NCI-H2107 treated with DMSO at 0.1 percent for 48 hours (cell line): ENCODE results near the gene ZFP1.
"Not testable (repeated sequence)": the region's sequence is repeated elsewhere in the genome, so short reads cannot be mapped to it uniquely, and the experiment has no call there.

Source experiments
- DNase-seq: peaks from one replicate; lab custom pipeline; 2025; ENCODE audit not compliant: unreplicated experiment; lab: John Stamatoyannopoulos, UW

ZFP1 gene

DNA sequence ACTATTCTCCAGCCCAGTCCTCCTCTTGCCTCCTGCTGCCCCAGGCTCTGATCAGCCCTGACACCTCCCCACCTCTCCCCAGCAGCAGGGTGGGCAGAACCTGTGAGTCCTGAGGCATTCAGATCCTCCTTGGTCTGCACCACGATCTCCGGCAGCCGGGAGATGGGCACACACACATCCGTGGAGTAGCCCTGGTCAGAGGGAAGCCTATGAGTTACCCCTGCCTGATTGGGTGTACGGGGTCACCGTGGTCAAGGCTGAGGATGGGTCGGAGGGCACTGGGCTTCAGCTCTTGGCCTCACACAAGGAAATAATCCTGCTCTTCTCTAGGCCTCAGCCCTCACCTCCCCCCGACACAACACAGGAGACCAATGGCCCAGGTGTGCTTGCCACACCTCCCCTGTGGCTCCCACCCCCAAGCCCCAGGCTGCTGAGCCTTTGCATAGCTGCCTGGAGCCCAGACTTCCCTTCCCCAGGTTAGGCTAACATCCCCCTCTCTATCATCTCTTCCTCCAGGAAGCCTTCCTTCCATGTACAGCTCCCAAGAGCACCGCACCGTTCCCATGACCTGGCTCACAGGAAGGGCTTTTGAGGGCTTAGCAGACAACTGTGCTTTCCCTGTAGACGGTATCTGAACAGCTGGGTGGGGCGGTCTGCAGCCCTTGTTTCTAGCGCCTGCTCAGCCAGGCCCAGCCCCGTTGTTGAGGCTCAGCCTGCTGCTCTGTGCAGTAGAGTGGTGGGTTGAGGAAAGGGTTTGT lies 35.4 kb upstream of the ZFP1 start:
- no peak for DNase-seq

DNA sequence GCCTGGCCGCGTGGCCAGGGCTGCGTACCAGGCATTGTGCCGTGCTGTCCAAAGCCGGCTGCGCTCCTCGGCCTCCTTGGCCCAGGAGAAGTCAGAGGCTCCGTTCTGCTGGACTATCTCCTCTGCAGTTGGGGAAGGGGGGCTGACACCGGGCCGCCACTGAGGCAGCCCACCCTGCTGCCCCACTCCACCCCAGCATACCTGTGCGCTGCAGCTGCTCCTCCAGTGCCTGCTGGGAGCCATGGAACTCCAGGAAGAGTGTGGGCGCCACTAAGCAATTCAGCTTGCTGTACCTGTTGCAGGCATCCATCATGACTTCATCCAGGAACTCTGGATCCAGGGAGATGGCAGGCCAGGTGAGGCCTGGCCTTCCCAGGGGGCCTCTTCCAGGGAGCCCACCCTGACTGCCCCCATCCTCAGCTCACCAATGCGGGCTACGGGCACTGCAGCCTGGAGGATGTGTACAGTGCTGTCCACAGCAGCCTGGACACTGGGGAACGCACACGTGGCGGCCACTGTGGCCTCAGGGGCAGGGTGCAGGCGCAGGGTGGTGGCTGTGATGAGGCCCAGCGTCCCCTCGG lies 34.7 kb upstream of the ZFP1 start:
- no peak for DNase-seq

DNA sequence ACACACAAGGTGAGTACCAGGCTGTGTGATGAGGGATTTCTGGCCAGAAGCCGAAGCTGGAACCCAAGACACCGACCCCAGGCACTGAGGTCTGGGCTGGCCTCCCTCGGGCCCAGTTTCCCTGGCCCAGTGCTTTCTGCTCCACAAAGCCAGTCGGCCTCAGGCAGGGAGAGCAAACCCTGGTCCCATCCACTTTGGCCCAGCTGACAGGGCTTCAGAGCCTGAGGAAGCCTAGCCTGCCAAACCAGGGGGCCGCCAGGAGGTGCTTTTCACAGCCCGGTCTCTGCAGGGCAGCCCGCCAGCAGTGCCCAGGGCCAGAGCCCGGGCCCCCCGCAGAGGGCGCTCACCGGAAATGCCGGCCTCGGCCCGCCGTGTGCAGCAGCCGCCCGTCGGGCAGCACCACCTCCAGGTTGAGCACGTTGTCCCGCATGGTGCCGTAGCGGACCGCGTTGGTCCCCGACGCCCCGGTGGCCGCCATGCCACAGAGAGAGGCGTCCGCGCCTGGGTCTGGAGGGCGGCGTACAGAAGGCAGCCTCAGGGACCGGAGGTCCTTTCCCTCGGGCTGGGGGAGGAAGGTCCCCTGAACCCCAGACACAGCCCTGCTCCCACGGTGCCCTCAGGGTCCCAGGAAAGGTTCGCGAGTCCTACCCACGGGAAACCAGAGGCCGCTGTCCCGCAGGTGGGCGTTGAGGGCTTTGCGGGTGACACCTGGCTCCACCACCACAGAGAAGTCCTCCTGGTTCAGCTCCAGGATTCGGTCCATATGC lies 34.0 kb upstream of the ZFP1 start:
- DNase-seq: no peak

DNA sequence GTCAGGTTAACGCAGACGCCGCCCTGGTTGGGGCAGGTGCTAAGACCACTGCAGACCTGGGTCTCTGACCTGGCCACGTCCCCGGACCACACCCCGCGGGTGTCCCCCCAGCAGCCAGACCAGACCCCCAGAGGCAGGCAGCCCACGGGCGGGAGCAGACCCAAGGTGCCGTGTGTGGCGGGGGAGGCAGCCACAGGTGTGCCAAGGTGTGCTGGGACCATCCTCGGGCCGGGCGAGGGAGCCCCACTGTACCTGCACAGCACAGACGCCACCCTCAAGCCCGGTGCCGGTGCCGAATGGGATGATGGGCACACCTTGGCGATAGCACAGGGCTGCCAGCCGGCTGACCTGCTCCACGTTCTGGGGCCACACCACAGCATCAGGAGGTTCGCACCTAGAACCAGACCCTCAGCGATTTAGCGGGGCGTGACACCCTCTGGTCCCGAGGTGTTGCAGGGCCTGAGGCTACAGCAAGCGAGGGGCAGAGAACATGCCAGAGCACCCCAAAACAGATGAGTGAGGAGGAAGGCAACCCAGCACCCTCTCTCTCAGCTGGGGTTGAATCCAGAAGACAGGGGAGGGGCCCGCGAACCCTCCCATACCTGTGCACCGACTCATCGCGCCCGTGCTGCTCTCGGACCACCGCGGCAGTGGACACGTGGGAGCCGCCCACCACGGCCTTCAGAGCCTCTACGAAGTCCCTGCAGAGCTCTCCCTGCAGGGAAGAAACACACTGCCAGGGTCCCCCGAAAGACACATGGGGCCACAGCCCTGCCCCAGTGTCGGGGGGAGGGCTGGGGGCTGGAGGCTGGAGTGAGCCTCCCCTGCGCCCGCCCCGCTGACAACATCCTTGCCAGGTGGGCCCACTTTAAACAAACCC lies 33.1 kb upstream of the ZFP1 start:
- DNase-seq: no peak

DNA sequence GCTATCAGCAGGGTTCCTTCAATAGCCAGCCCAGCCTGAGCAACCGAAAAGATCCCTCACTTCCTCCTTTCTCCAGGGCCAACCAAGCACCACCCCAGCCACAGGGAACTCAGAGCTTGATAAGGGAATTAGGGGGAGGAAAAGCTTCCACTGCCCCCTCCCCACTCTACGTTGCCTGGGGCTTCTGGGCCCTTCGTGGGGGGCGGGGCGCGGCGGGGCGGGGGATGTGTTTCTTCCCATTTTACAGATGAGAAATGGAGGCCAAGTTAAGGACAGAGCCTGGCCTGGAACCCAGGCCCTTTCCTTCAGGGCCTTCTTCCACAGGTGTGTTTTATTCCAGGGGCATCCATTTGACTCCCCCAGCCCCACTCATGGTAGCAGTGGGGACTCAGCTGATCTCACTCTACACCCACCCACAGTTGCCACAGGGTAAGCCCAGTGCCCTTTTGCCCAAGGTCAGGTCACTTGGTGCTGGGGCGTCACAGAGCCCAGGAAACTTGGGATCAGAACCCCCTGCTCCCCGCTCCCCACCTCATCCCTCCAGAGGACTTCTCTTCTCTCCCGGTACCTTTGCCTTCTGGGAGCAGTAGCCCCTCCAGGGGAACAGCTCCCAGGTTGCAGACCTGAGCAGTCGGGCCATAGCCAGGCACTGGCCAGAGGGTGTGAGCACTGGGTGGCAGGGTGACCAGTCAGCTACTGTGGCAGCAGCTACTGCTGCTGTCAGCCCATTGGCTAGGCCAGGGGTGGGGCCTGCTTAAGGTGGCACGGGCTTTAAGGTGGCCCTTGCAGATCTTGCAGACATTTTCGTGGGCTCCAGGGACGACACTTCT lies 32.0 kb upstream of the ZFP1 start, which contains the start of gene LDHD:
Gene LDHD (minus strand): TSS at position 700 of the 830 bp plus-strand sequence. CDS start 60 bp downstream, at position 640.
- no peak for DNase-seq

DNA sequence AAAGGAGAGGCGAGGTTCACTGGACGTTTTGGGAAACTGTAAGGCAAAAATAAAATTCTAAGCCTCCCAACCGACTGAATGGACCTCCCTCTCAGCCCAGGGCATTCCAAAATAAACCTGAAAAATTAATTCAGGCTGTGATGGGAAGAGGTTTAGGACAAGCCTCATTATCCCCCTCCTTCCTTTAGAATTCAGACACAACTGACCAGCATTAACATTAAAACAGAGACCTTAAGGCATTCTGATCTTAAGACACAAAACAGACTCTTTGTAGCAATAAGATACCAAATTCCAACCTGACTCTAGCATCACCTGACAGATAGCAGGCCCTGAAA lies 31.4 kb upstream of the ZFP1 start:
- no peak for DNase-seq

DNA sequence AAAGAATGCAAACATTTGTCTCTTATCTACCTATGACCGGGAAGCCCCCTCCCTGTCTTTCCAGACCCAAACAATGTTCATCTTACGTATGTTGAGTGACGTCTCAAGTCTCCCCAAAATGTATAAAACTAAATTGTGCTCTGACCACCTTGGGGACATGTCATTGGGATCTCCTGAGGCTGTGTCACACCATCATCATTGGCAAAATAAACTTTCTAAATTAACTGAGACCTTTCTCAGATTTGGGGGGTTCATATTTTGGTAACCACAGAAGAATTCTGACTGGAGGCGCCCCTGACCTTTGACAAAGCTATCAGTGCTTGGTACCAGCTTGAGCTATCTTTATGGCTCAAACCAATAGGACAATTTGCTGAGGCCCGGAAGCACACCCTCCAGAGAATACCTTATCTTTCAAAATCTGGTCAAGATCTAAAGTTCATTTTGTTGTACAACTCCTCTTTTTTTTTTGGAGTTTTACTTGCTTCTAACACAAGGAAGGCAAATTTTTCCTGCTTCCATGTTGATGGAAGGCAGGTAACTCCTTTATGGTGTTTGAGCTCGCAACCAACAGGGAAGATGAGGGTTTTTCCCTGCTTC lies 29.3 kb upstream of the ZFP1 start:
- no peak for DNase-seq

DNA sequence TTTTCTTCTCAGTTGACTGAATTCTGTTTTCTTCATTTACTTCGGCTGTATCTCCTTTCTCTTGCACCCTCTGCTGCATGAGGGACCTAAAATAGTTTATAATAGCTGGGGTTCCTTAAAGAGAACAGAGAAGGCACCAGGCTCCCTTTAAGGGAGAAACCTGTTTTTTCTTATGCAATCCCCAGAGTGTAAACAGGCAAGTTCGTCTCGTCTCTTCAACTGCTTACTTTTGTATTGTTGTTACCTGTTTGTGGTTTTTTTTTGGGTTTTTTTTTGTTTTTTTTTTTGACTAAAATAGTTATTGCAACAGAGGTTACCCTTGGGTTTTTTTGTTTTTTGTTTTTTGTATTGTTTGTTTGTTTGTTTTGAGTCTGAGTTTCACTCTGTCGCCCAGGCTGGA lies 28.1 kb upstream of the ZFP1 start:
- DNase-seq: no peak

DNA sequence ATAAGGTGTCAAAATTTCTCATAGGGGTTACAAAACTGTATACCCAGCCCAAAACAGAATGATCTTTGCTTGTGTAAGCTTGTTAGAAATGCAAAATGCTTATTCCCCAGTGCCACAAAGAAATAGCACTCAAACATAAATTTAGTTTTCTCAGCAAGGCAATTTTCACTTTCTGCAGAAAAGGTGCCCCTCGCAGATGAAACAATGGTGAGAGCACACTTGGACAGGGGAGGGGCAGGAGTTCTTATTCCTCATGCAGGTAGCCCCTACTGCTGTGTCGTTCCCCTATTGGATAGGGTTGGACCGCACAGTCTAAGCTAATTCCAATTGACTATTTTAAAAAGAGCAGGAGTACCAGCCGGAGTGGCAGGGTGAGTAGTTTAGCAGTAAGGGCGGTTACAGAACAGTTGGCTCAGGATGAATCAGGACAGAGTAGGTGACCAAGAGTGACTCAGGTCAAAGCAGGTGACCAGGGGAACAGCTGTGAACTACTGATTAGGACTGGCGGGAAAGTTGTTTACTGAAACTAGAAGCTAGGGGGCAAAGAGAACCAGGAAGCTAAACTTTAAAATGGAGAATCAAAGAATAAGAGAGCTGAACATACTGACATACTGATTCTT lies 26.3 kb upstream of the ZFP1 start:
- DNase-seq: no peak

DNA sequence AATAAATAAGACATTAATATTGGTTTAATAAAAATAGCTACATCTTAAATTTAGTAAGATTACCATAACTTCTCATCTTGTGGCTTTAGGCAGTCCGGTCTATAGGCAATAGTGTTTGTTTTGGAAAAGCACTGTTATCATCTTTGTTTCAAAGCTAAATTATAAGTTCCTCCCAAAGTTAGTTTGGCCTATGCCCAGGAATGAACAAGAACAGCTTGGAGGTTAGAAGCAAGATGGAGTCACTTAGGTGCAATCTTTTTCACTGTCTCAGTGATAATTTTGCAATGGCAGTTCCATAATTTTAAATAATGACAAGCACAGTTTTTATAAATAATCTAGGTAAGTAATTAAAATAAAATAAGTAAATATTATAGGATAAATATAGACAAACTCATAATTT lies 25.7 kb upstream of the ZFP1 start:
- DNase-seq: no peak

DNA sequence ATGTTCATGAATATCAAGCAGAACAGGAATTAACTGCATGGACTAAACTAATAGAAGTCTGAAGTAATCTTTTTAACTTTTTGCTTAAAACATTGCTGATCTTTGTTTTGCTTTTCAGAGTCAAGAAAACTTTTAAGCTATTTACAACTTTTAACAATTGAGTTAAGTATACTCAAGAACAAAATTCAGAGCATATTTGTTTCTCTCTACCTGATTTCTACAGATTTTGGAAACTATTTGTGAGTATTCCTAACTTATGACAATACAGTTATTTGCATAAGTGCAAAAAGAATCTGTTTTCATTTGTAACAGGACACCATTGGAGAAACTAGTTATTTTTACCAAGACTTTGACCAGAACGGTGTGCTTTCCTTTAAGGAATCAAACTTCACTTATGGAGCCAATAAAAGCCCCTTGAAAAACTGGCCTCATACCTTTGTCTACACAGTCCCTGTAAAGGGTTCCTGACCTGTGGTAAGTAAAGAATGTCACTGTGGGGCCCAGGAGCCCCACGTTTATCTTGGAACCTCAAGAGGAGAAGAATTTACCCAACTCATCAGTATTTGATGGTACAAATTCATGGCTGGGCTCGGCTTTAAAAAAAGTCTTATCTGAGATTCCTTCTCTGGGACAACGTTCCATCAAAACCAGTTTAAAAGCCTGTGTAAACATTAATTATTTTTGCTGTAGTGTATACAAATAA lies 20.5 kb upstream of the ZFP1 start:
- DNase-seq: no peak

DNA sequence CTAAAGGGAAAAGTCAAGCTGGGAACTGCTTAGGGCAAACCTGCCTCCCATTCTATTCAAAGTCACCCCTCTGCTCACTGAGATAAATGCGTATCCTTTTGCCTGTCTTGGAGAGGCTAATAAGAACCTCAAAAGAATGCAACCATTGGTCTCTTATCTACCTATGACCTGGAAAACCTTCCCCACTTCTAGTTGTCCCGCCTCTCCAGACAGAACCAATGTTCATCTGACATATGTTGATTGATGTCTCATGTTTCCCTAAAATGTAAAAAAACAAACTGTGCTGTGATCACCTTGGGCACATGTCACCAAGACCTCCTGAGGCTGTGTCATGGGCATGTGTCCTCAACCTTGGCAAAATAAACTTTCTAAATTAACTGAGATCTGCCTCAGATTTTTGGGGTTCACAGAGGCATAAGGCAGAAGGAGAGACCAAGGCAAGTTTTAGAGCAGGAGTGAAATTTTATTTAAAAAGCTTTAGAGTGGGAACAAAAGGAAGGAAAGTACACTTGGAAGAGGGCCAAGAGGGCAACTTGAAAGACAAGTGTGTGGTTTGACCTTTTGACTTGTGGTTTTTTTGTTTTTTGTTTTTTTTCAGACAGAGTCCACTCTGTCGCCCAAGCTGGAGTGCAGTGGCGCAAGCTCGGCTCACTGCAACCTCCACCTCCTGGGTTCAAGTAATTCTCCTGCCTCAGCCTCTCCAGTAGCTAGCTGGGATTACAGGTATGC lies 18.7 kb upstream of the ZFP1 start:
- not testable (repeated sequence) for DNase-seq

DNA sequence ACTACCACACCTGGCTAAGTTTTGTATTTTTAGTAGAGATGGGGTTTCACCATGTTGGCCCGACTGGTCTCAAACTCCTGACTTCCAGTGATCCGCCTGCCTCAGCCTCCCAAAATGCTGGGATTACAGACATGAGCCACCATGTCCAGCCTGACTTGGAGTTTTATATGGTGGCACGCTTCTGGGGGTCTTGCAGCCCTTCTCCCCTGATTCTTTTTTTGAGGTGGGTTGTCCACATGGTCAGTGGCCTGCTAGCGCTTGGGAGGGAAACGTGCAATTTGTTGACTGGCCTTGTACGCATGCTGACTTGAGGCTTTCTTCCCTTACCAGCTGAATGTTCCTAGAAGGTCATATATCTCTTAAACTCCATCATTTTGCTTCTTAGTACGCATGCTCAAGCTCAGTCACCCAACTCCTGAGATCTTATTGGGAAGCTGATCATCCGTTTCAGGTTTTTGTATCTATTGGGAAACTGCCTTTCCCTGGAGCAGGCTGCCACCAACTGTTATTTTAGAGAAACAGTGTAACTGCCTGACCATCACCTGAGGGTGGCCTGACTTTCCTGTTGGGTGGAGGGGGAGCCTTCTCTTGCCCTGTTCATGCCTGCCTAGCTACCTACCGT lies 18.1 kb upstream of the ZFP1 start:
- no peak for DNase-seq

DNA sequence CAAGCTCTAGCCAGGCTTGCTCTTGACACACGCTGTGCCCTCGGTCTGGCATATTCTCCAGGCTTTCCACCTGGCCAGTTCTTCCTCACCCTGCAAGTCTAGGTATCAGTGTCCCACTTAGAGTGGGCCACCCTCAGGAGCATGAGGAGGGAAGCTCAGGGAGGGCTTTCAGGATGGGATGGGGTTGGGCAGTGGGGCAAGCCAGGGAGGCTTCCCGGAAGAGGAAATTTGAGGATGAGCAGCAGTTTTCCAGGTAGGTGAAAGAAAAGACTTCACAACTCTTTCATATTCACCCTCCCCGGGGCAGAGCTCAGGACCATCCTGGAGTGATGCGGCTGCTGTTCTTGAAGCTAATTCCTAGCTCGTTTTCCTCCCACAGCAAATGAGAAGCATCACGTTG lies 17.2 kb upstream of the ZFP1 start:
- DNase-seq: no peak

DNA sequence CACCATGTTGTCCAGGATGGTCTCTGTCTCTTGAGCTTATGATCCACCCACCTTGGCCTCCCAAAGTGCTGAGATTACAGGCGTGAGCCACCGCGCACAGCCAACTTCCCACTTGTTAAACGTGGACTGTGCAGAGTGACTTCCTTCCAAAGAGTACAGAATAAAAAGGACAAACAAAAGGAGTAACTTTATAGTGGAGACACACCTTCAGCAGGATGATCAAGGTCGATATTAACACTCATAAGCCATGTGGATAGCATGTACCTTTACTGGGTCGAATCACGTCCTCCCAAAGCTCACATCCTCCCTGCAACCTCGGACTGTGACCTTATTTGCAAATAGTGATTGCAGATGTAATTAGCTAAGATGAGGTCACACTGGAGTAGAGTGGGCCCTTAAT lies 10.1 kb upstream of the ZFP1 start:
- no peak for DNase-seq

DNA sequence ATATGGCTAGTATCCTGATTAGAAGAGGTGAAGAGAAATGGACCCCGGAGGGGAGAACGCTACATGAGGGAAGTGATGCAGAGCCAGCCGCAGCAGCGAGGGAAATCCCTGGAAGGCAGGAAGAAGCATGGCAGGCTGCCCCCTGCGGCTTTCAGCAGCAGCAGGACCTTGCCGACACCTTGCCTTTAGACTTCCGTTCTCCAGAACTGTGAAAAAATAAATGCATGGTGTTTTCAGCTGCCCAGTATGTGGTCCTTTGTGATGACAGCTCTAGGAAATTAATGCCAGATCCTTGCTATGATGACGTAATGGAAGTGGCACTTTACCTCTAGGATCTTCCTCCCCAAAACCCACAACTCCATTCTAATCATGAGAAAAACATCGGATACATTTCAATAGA lies 9.7 kb upstream of the ZFP1 start:
- peak; percentile 47 for DNase-seq

DNA sequence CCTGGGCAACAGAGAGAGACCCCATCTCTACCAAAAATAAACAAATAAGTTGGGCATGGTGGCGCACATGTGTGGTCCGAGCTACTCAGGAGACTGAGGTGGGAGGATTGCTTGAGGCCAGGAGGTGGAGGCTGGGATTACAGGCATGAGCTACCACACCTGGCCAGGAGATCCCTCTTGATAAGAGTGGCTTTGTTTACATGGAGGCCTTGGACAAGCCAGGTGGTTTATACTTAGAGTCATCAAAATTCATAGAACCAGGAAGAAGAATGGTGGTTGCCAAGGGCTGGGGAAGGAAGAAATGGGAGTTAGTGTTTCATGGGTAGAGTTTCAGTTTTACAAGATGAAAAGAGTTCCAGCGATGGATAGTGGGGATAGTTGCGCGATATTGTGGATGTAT lies 8.8 kb upstream of the ZFP1 start:
- DNase-seq: no peak

DNA sequence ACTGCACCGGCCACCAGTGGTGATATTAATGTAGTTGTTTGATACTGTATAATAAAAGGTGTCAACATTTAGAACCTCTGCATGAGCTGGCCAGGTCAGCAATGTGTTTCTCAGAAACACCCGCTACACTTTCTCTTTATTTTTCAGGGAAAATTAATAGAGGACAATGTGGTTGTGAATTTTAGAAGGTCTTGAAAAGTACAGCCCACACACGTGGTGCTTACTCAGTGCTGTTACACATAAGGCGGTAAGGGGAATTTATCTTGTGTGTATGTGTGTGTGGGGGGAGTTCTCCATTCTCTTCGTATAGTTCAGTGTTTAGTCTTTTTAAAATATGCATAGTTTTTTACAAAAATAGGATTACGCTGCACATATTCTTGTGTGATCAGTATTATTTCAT lies 4.4 kb upstream of the ZFP1 start:
- no peak for DNase-seq
